HG03378 (cell line): ENCODE results near the gene MROH2A.

Experiments used
- ATAC-seq: cut with Tn5 transposase; IDR thresholded peaks from one replicate; pipeline ENCODE4 v1.9.1; 2021; ENCODE audit warnings: mild to moderate bottlenecking, moderate library complexity; ENCODE audit not compliant: unreplicated experiment

MROH2A gene

DNA sequence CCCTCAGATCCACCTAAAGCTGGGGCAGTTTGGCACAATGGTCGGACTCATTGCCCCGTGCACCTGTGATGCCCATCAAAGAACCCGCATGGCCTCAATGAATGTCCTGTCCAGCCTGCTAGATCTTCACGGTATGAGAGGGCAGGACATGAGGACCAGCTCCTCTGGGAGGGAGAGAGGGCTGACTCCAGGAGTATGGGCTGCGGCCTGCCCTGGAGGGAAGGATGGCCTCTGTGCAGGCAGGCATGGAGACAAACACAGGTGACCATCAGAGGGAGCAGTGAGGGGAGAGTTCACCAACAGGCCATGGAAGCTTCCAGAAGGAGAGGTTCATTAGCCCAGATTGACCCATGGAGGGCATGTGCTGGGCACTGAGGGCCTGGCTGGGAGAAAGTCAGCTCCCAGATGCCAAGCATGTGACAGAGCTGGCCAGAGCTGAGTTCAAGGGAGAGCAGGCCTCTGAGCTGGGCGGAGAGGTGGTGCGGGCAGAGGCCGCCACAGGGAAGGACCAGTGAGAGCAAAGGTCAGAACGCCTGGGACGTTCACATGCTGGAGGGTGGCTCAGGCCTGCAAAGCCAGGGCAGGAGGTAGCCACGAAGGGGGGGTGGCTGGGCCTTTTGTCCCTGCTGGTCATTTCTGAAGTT is 40.0 kb downstream of the MROH2A start:
- ATAC-seq = no peak

GRCh38 chr2:233818639-233819621 is 40.8 kb downstream of the MROH2A start:
- ATAC-seq = no peak

DNA sequence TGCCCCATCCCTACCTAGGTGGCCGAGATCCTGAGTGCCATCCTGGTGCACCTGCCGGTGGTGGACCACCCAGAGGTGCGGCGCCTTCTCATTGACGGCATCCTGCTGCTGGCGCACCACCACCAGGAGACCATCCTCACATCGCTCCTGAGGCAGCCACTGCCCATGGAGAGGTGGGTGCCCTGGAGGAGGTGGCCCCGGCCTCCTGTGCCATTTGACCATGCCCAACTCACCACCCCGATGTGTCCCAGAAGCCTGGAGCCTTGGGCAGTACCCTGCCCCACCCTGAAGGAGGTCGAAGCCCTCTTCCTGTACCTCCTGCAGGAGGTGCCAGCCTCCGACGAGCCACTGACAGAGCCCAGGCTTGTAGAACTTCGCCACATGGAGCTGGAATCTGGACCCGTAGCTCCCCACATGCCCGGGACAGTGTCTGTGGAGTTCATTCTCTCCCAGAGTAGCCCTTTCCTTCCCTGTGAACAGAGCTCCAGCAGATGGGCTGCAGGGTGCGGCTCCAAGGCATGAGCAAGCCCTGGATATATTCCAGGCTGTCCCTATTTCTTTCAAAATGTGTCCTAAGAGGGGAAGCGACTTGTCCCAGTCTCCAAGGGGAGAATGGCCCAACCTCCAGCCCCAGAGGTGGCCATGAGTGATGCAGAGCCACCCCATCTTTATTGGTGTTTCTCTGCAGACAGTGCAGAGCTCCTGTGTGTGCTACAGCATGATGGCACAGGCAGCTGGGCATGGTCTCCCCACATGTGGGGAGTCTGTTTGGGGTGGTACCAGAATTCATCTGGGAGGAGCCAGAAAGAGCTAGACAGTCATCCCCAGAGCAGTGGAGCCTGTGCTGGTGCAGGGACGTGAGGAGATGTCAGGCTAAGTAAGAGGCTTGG is 42.0 kb downstream of the MROH2A start:
- no peak for ATAC-seq

DNA sequence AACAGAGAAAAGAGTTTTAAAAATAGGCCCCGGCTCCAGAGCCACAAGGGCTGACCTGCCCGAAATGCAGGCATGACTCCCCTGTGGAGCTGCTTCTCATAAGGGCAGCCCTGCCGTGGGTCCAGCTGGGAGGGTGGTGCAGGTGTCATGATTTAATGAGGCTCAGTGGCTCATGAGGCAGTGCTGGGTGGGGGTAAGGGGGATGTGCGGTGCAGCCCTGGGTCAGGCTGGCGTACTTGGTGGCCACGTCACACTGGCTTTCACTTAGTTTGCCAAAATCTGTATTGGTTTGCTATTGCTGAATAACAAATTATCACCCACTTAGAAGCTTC is 42.6 kb downstream of the MROH2A start:
- ATAC-seq = no peak

DNA sequence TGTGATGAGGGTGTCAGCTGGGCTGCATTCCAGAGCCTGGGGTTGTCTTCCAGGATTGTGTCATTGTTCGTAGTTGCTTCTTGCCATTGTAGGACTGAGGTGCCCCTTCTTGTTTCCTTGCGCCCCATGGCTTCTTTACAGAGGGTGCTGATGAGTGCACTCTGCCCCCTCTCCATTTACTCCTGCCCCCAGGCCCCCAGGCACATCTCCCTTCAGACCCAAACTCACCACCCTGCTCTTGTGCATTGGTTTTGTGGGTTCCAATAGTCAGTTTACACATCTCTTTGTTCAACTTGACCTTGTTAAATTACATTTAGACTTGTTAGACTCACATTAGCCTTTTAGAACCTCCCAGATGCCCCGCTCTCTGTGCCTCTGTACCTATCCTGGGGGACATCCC is 43.1 kb downstream of the MROH2A start:
- ATAC-seq = no peak

DNA sequence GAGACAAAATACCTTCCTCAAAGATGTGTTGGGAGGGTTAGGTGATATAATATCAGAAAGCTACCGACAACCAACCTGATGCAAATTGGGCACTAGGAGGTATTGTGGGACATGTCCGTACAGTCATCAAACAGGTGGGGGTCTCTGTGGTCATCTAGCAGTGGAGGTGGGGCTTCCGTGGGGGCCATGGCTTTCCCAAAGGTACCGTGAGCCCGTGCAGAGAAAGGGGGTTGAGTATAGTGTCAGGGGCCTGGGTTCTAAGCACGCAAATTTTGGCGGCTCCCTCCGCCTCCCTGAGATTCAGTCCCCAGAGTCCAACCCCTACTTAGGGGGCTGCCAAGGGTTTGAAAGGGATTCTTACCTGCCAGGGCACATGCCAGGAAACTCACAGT is 43.6 kb downstream of the MROH2A start:
- ATAC-seq = no peak

DNA sequence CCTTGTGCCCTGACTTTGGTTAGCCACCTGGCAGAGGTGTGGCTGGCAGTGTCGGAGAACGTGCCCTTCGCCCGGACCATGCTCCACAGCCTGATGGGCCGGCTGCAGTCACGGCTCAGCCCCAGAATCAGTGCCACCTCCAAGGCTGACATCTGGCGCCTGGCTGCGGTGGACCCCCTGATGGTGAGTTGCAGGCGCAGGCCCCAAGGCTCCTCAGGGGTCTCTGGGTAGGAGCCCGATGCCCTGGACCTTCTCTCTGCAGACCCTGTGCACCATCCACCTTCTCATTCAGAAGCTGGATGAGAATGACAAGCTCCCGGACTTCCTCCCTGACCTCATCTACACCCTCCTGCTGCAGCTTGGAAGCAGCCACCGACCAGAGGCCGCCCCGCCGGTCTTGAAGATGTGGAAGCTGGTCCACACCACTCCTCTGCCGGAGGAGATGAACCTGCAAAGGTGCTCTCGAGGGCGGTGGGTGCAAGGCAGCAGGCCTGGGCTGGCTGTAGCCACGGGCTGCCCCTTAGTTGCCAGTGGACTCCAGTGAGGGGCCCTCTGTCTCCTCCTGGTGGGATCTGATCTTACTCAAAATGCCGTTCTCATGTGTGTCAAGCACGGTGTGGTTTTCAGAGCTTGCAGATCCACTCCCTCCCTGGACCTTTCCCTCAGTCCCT is 44.1 kb downstream of the MROH2A start:
- no peak for ATAC-seq

DNA sequence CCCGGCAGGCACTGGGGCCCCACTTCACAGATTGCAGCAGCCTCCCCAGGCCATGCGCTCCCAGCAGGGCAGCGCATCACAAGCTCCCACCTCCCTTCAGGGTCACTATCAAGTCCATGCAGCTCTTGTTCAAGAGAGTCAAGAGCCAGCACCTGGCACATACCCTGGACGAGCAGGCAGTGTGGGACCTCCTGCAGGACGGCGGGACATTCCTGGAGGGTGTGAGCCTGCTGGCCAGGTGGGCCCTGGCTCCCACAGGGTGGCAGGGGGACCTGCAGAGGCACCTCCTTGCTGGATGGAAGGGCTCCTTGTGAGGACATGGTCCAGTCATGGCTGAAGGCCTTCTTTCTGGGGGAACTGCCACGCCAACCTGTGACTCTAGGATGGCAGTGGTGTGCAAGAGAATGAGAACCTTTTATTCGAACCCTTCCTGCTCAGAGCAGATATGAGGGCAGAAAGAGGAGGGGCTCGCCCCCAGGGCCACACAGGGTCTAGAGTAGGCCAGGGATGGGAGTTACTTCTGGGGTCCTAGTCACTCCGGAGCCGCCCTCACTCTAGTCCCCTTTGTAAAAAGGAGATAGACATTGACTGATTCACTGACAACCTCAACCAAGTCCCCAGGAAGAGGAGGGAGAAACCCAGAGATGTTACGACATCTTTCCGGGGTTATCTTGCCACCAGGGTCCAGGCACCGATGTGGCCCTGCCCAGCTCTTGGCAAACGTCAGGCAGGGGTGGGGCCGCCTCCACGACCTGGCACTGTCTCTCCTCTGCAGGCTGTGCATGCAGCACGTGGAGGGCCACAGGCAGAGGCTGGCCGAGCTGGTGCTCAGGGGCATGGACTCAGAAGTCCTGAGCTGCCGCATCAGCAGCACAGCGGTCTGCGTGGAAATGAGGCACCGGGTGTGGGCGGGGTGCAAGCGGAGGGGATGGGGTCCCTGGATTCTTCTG is 44.9 kb downstream of the MROH2A start:
- ATAC-seq = no peak

DNA sequence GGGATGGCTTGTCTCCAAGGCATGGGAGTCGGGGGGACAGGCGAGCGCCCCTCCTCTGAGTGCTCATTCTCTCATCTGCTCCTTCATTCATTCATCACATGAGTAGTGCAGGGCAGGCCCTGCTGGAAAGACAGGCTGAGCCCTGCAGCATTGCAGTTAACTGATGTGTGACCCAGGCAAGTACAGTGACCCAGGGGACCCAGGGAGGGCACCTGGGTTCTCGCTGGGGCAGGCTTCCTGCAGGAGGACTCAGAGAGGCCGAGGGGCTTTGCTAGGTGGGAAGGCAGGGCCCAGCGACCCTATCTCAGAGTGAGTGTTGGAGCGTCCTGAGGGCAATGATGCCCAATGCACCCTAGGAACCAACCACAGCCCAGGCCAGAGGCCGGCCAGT is 45.6 kb downstream of the MROH2A start:
- ATAC-seq = no peak

GRCh38 chr2:233824373-233824772 is 46.2 kb downstream of the MROH2A start:
- no peak for ATAC-seq

DNA sequence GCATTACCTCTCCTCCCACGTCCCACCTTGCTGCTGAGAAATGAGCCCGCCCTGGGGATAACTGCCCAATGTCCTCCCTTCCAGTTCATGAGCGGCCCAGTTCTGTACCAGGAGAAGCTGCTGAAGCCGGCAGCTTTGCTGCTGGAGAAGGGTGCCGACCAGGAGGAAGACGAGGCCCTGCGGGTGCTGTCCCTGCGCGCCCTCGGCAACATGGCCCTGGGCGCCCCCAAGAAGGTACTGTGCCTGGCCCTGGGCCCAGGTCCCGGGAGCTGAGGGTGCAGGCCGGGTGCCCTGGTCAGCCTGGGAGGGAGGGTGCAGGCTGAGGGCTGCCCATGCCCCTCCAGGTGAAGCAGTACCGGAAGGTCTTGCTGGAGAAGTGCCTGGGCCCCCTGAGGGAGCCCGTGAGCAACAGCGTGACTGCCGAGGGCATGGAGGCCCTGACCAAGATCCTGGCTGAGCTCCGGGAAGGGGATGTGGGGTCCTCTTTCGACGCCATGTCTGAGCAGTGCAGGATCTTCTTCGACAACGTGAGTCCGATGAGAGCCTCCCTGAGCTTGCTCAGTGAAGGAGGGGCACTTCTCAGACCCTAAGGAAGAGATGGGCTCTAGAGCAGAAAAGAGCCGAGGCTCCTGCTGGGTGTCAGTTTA is 50.5 kb downstream of the MROH2A start:
- ATAC-seq = no peak

DNA sequence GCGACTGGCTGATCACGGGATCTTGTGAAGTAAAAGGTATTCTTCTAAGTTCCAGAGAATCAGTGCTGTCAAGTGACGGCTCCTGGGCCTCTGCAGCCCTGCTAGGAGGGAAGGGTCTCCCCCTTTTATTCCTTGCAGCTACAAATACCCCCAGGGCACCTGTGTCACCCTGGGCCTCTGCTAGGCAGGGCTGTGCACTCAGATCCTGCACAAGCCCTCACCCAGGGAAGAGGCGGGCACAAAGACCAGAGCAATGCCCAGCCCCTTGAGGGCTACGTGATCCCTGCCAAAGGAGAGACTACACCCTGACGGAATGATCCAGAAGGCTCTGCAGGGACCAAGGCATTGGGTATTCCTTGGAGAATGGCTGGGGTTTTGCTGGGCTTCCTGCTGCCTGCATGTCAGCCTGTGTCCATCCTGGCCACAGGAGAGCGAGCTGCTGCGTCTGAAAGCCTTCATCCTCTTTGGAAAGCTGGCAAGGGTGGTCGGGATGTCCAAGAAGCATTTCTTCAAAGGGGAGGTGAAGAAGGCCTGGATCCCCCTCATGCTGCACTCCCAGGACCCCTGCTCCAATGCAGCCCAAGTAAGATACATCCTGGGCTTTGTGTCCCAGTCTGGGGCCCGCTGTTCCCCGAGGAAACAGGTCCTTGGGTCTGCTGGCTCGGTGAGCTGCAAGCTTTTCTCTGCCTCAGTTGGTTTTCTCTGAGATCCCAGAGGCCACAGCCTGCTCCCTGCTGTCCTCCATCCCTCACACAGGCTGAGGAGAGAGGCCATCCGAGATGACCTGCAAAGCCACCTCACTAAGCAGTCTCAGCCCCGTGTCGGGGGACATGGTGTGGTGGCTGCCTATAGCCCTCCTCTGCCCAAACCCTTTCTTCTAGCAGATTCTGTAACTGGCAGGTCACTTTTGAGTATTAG is 51.3 kb downstream of the MROH2A start:
- no peak for ATAC-seq

- ATAC-seq = no peak
Measured at GRCh38 chr2:233830111-233830802, 52.1 kb downstream of the MROH2A start.

GRCh38 chr2:233831011-233831721 is 53.0 kb downstream of the MROH2A start:
- ATAC-seq = no peak

GRCh38 chr2:233831861-233832260 is 53.7 kb downstream of the MROH2A start:
- ATAC-seq = no peak

GRCh38 chr2:233832414-233832813 is 54.3 kb downstream of the MROH2A start:
- ATAC-seq = no peak

GRCh38 chr2:233832869-233833311 is 54.8 kb downstream of the MROH2A start:
- ATAC-seq = no peak
